HG03060 (cell line): ENCODE data around the gene GPR50.

Experiments
- ATAC-seq: cut with Tn5 transposase; IDR thresholded peaks from one replicate; pipeline ENCODE4 v1.9.1; 2021; ENCODE audit warnings: low read depth, moderate number of reproducible peaks; ENCODE audit not compliant: unreplicated experiment

GPR50 gene

GRCh38 chrX:151225843-151226242 is 49.5 kb downstream of the GPR50 start:
- ATAC-seq: no peak

GRCh38 chrX:151226941-151227340 is 50.6 kb downstream of the GPR50 start:
- no peak for ATAC-seq

GRCh38 chrX:151227627-151228026 is 51.2 kb downstream of the GPR50 start:
- no peak for ATAC-seq

- ATAC-seq: no peak
Observed at GRCh38 chrX:151228935-151229334, 52.6 kb downstream of the GPR50 start.
